Measurements from ENCODE around the gene TRERF1. TPM values are rescaled to one million over a fixed set of nuclear protein-coding genes. Genes with fewer than 3 reads are reported as not detected.
A peak's percentile ranks its signal among the peaks of the same experiment; 100 is the strongest.

TRERF1 gene
- total RNA-seq, 1 donor, result 6.5 TPM

GRCh38 chr6:42190554-42191183 is 261.1 kb downstream of the TRERF1 start:
- no peak overlapping the region for H3K4me3 ChIP-seq (ENCODE audit: low read depth, low read length)
- DNase-seq (ENCODE audit: low read depth), result peak; percentile 66
- no peak for TF ChIP-seq CTCF (IDR thresholded peaks at IDR 0.05; ENCODE audit: insufficient read depth, low read depth, low read length)

GRCh38 chr6:42188406-42188805 is 263.3 kb downstream of the TRERF1 start:
- no peak for TF ChIP-seq CTCF (IDR thresholded peaks at IDR 0.05; ENCODE audit: insufficient read depth, low read depth, low read length)
- H3K4me3 ChIP-seq (ENCODE audit: low read depth, low read length), result no peak overlapping the region
- DNase-seq (ENCODE audit: low read depth), result no peak

GRCh38 chr6:42185597-42185996 is 266.1 kb downstream of the TRERF1 start:
- TF ChIP-seq CTCF (IDR thresholded peaks at IDR 0.05; ENCODE audit: insufficient read depth, low read depth, low read length), result no peak
- H3K4me3 ChIP-seq (ENCODE audit: low read depth, low read length), result no peak overlapping the region
- no peak for DNase-seq (ENCODE audit: low read depth)

- TF ChIP-seq CTCF (IDR thresholded peaks at IDR 0.05; ENCODE audit: insufficient read depth, low read depth, low read length), result no peak
- H3K4me3 ChIP-seq (ENCODE audit: low read depth, low read length), result no peak overlapping the region
- no peak for DNase-seq (ENCODE audit: low read depth)
These were observed 267.3 kb downstream of the TRERF1 start for GRCh38 chr6:42184475-42184874.

GRCh38 chr6:42182101-42182500 is 269.6 kb downstream of the TRERF1 start:
- no peak overlapping the region for H3K4me3 ChIP-seq (ENCODE audit: low read depth, low read length)
- no peak for TF ChIP-seq CTCF (IDR thresholded peaks at IDR 0.05; ENCODE audit: insufficient read depth, low read depth, low read length)
- DNase-seq (ENCODE audit: low read depth), result no peak

- TF ChIP-seq CTCF (IDR thresholded peaks at IDR 0.05; ENCODE audit: insufficient read depth, low read depth, low read length), result no peak
- H3K4me3 ChIP-seq (ENCODE audit: low read depth, low read length), result no peak overlapping the region
- no peak for DNase-seq (ENCODE audit: low read depth)
These were observed 271.8 kb downstream of the TRERF1 start for GRCh38 chr6:42179945-42180313.
